ENCODE measurements around the gene CTNNA1. TPM values are rescaled to one million over a fixed set of nuclear protein-coding genes. Genes with fewer than 3 reads are reported as not detected.

The CTNNA1 gene
- total and polyA plus RNA-seq, 2 donors (not counting 3 experiments of a cell fraction or from before 2014, with no cell fraction given) = 156 to 394 TPM

DNA sequence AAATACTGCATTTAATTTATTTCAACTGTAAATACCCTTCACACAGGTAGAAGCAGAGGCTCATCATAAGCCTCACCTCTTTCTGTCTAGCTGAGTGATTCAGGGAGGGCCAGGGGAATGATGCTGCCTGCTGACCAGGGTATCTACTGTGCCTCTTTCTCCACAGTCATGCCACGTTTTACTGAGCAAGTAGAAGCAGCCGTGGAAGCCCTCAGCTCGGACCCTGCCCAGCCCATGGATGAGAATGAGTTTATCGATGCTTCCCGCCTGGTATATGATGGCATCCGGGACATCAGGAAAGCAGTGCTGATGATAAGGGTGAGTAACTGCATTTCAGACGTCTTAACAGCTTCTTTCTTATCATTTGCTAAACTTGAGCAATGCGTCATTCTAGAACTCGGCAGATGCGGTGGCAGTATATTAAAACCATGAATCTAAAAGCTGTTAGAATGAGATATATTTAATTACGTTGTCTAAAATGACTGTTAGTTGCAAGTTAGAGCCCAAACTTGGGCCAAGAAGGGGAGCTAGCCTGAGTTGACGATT lies 171.9 kb downstream of the CTNNA1 start:
- dilution Hi-C loops (cut with MboI; ENCODE audit: extremely low pct_ligation_motif_present, low sequenced_read_pairs) = no loop called here
- ChIA-PET POLR2A (no interaction called here), CTCF (interaction anchor here (1.0 to 1.5 kb wide), 4 partner anchors 15 to 135 kb away, joined by 3 read pairs; no protein-coding TSS in a partner anchor)
- DNase-seq (ENCODE audit: low read depth, low spot score) = no peak
- H3K4me3 ChIP-seq (replicated peaks in 1 of 3; ENCODE audit: insufficient read depth in 1 of 3, low read depth in 1 of 3, low read length in 3 of 3) = no peak overlapping the region
- H3K4me1 ChIP-seq (ENCODE audit: control insufficient read depth, extremely low read depth, insufficient read depth, low read length) = no peaks in the 10 kb centered on the region
- H3K79me2 ChIP-seq (ENCODE audit: control insufficient read depth, insufficient read depth, low read length) = peaks cover 10% of the 10 kb centered on the region
- TF ChIP-seq FOS (IDR thresholded peaks at IDR 0.05; ENCODE audit: borderline replicate concordance, insufficient read depth, low read length) = no peak
- TF ChIP-seq POLR2AphosphoS5 (IDR thresholded peaks at IDR 0.05; ENCODE audit: insufficient read depth, low read depth, low read length) = no peak
- TF ChIP-seq GATA2 (IDR thresholded peaks at IDR 0.05; ENCODE audit: insufficient read depth, insufficient read length, low read depth, low read length) = no peak
- no peak for TF ChIP-seq EZH2 (IDR thresholded peaks at IDR 0.05; ENCODE audit: borderline replicate concordance, low read depth, low read length, severe bottlenecking)
- TF ChIP-seq JUN (IDR thresholded peaks at IDR 0.05; ENCODE audit: borderline replicate concordance, insufficient read depth, insufficient read length, low read depth) = no peak
- TF ChIP-seq MYC (IDR thresholded peaks at IDR 0.05; ENCODE audit: low read depth, low read length) = no peak
- no peak for TF ChIP-seq POLR2A (IDR thresholded peaks at IDR 0.05; ENCODE audit: low read depth, low read length)
- TF ChIP-seq, protein P1, sequence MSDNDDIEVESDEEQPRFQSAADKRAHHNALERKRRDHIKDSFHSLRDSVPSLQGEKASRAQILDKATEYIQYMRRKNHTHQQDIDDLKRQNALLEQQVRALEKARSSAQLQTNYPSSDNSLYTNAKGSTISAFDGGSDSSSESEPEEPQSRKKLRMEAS (IDR thresholded peaks at IDR 0.05; ENCODE audit: insufficient read depth, insufficient read length) = no peak
- TF ChIP-seq, protein P2, sequence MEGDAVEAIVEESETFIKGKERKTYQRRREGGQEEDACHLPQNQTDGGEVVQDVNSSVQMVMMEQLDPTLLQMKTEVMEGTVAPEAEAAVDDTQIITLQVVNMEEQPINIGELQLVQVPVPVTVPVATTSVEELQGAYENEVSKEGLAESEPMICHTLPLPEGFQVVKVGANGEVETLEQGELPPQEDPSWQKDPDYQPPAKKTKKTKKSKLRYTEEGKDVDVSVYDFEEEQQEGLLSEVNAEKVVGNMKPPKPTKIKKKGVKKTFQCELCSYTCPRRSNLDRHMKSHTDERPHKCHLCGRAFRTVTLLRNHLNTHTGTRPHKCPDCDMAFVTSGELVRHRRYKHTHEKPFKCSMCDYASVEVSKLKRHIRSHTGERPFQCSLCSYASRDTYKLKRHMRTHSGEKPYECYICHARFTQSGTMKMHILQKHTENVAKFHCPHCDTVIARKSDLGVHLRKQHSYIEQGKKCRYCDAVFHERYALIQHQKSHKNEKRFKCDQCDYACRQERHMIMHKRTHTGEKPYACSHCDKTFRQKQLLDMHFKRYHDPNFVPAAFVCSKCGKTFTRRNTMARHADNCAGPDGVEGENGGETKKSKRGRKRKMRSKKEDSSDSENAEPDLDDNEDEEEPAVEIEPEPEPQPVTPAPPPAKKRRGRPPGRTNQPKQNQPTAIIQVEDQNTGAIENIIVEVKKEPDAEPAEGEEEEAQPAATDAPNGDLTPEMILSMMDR (IDR thresholded peaks at IDR 0.05; ENCODE audit: extremely low read depth in 1 of 2, insufficient read depth in 1 of 2, low read depth in 1 of 2, low read length in 2 of 2) = no peak
- H3K36me3 ChIP-seq (ENCODE audit: control insufficient read depth in 2 of 2, extremely low read depth in 1 of 2, insufficient read depth in 2 of 2, low read length in 2 of 2) = peaks cover 23 to 42% of the 10 kb centered on the region in 2 experiments
- H3K9me1 ChIP-seq (replicated peaks; ENCODE audit: control insufficient read depth, extremely low read depth, insufficient read depth, low read length) = no peaks in the 10 kb centered on the region
- no peak overlapping the region for H2AFZ ChIP-seq (ENCODE audit: low read depth, low read length)
- no peak for FAIRE-seq
- H4K20me1 ChIP-seq (replicated peaks; ENCODE audit: control insufficient read depth, extremely low read depth, insufficient read depth, low read length) = peaks cover 4% of the 10 kb centered on the region
- no peaks in the 10 kb centered on the region for H3K27me3 ChIP-seq (ENCODE audit: control insufficient read depth in 2 of 2, insufficient read depth in 2 of 2, low read length in 2 of 2)
- no peak overlapping the region for H3K9ac ChIP-seq (replicated peaks; ENCODE audit: extremely low read depth, insufficient read depth, low read length)
- intact Hi-C loops (cut with micrococcal nuclease) = no loop called here
- H3K4me2 ChIP-seq (ENCODE audit: insufficient read depth, low read length) = no peak overlapping the region
- H3K27ac ChIP-seq (ENCODE audit: insufficient read depth, low read depth, low read length) = no peak overlapping the region
- BruUV-seq (replicated peaks) = no TSS peak
- no peaks in the 10 kb centered on the region for H3K9me3 ChIP-seq (replicated peaks; ENCODE audit: control insufficient read depth, insufficient read depth, low read length)

Data from endothelial cell of umbilical vein (primary cell).